CD4-positive, alpha-beta T cell treated with Interleukin-2 at 100 ng/mL for 4 hours (primary cell): ENCODE data around the gene GRIN2D.

Experiments
- DNase-seq: peaks from one replicate; pipeline ENCODE4 v3.0.0-alpha.2; 2020; ENCODE audit warnings: low spot score

Gene GRIN2D

GRCh38 chr19:48442116-48443035, 48.9 kb downstream of the GRIN2D start:
- DNase-seq, result no peak

GRCh38 chr19:48443256-48443655, 49.8 kb downstream of the GRIN2D start:
- no peak for DNase-seq
